K562 (cell line): ENCODE measurements around the gene VEGFC. TPM values are rescaled to one million over a fixed set of nuclear protein-coding genes. Genes with fewer than 3 reads are reported as not detected.

Experiments
- ATAC-seq: fragments of 200-7000 bp; cut with Tn5 transposase; 3 replicates; pipeline ENCODE4 v1.9.1; 2020; ENCODE audit warnings: moderate library complexity
- Bru-seq: library from RNA; stranded (reverse); fragments of 400-500 nt; gene quantifications from one replicate; lab custom pipeline; 2021; lab: Mats Ljungman, UMichigan
- BruChase-seq, 2 experiments: library from RNA; stranded (reverse); fragments of 400-500 nt; gene quantifications; one replicate each; lab custom pipeline; 2021; lab: Mats Ljungman, UMichigan
- BruUV-seq: library from RNA; stranded (reverse); fragments of 400-500 nt; replicated peaks from 2 replicates; lab custom pipeline; 2021; lab: Mats Ljungman, UMichigan
- CTCF ChIA-PET: fragments of 300-600 bp; formaldehyde crosslinking; extraction: SDS; loops from one replicate; lab custom pipeline; 2021; ENCODE audit warnings: low intra/inter-chr PET ratio; lab: Yijun Ruan, JAX
- POLR2A ChIA-PET: fragments of 300-600, 350-650 bp; sonication (Branson Sonifier 250); formaldehyde crosslinking; extraction: SDS; loops from one replicate; lab custom pipeline; 2021; ENCODE audit warnings: antibody characterized with exemption, inconsistent platforms; lab: Yijun Ruan, JAX
- DNase-seq, 4 experiments: peaks; one replicate each; pipeline versions ENCODE4 v3.0.0 to v3.0.0-alpha.2; 2011 to 2018; ENCODE audit warnings: low spot score in 3 of 4, mixed read lengths in 3 of 4; ENCODE audit errors: extremely low read depth in 1 of 4
- FAIRE-seq: peaks from 2 replicates; lab custom pipeline; 2011; peaks lifted over from hg19 to GRCh38; lab: Jason Lieb, UNC
- H2AFZ ChIP-seq: 2 replicates; pipeline ENCODE4 v1.6.0; 2011; ENCODE audit warnings: low read depth, low read length, control low read depth, inconsistent platforms
- H3K27ac ChIP-seq: fragments of 200-600 bp; 3 replicates; pipeline ENCODE4 v1.8.0; 2011; ENCODE audit warnings: low read depth, mild to moderate bottlenecking, control low read depth, inconsistent platforms, low read length, moderate library complexity, mixed read lengths; ENCODE audit errors: extremely low read depth
- H3K27me3 ChIP-seq, 2 experiments: fragments of 300-600 bp in 1 of 2; 2 replicates in 1 of 2; 3 replicates in 1 of 2; pipeline versions ENCODE4 v1.6.0 to v1.8.0; 2011; ENCODE audit warnings: inconsistent platforms in 2 of 2, low read length in 2 of 2, mild to moderate bottlenecking in 1 of 2, mixed read lengths in 1 of 2, moderate library complexity in 1 of 2; ENCODE audit not compliant: control insufficient read depth in 2 of 2, insufficient read depth in 2 of 2
- H3K36me3 ChIP-seq: fragments of 300-600 bp; 3 replicates; pipeline ENCODE4 v1.8.0; 2011; ENCODE audit warnings: mild to moderate bottlenecking, low read length, inconsistent platforms; ENCODE audit not compliant: control insufficient read depth, insufficient read depth
- H3K4me1 ChIP-seq, 2 experiments: fragments of 200-600 bp in 1 of 2; replicated peaks in 1 of 2; 2 replicates in 1 of 2; 3 replicates in 1 of 2; pipeline versions ENCODE4 v1.5.1 to v1.8.0; 2011; ENCODE audit warnings: inconsistent platforms in 2 of 2, low read length in 2 of 2, mild to moderate bottlenecking in 1 of 2, mixed read lengths in 1 of 2, moderate library complexity in 1 of 2; ENCODE audit not compliant: control insufficient read depth in 2 of 2, insufficient read depth in 2 of 2
- H3K4me2 ChIP-seq: 2 replicates; pipeline ENCODE4 v1.6.1; 2011; ENCODE audit warnings: low read length, control low read depth, inconsistent platforms, mixed read lengths; ENCODE audit not compliant: insufficient read depth
- H3K4me3 ChIP-seq: fragments of 200-600 bp; sonication (generic), shearing (Covaris generic); 2 replicates; pipeline ENCODE4 v1.5.1; 2016; ENCODE audit warnings: control low read depth, inconsistent platforms
- H3K79me2 ChIP-seq: fragments of 200-600 bp; 3 replicates; pipeline ENCODE4 v1.8.0; 2011; ENCODE audit warnings: low read length, inconsistent platforms; ENCODE audit not compliant: control insufficient read depth, insufficient read depth
- H3K9ac ChIP-seq, 2 experiments: 2 replicates each; pipeline versions ENCODE4 v1.6.0 to v1.6.1; 2011; ENCODE audit warnings: low read depth in 2 of 2, low read length in 2 of 2, control low read depth in 1 of 2, inconsistent platforms in 1 of 2, mild to moderate bottlenecking in 1 of 2, mixed read lengths in 1 of 2; ENCODE audit not compliant: insufficient read depth in 1 of 2
- H3K9me1 ChIP-seq: one replicate; pipeline ENCODE4 v1.6.0; 2011; ENCODE audit warnings: inconsistent platforms, mild to moderate bottlenecking, low read length, moderate library complexity; ENCODE audit not compliant: control insufficient read depth, insufficient read depth
- H3K9me3 ChIP-seq: replicated peaks from 2 replicates; pipeline ENCODE4 v1.5.1; 2011; ENCODE audit warnings: low read depth, low read length, inconsistent platforms; ENCODE audit not compliant: control insufficient read depth, insufficient read depth
- H4K20me1 ChIP-seq: replicated peaks from 2 replicates; pipeline ENCODE4 v1.6.1; 2011; ENCODE audit warnings: low read length, inconsistent platforms, mixed read lengths; ENCODE audit not compliant: control insufficient read depth, insufficient read depth
- CC2D1A ChIP-seq: fragments of 450-650 bp; IDR thresholded peaks from 2 replicates; pipeline ENCODE4 v1.6.1; 2017; ENCODE audit warnings: mild to moderate bottlenecking
- MGA ChIP-seq: fragments of 450-650 bp; IDR thresholded peaks from 2 replicates; pipeline ENCODE4 v1.6.1; 2016; ENCODE audit warnings: mild to moderate bottlenecking, moderate library complexity
- ZBTB33 ChIP-seq: sonication (generic); formaldehyde crosslinking; IDR thresholded peaks from 2 replicates; pipeline ENCODE4 v1.8.1; 2023; ENCODE audit warnings: mild to moderate bottlenecking, missing genetic modification reagents
- WGBS: fragments of 100-300 bp; shearing (Covaris generic); methylation state at CpG from one replicate; pipeline ENCODE4 v1.1.6; 2016; ENCODE audit warnings: low coverage, mixed read lengths; ENCODE audit not compliant: insufficient coverage; ENCODE audit errors: missing lambda C conversion rate; 5-methylcytosine and 5-hydroxymethylcytosine counted together
- in situ Hi-C: fragments of 300-500 bp; cut with MboI; formaldehyde crosslinking; loops from 4 replicates; pipeline ENCODE4 v1.15.0; 2018; ENCODE audit warnings: inconsistent platforms, mixed read lengths
- intact Hi-C: fragments of 100-400 bp; cut with micrococcal nuclease; formaldehyde crosslinking; loops from 2 replicates; pipeline ENCODE4 v1.14.2; 2022
- long read RNA-seq, 3 experiments: library from polyadenylated mRNA in 2 of 3; library from RNA in 1 of 3; unstranded in 2 of 3; stranded (forward) in 1 of 3; transcript quantifications; one replicate each; pipeline ENCODE4 v2.0.0, GENCODE V29; 2019 to 2022
- polyA minus RNA-seq, 3 experiments: library from RNA; depleted of rRNA, polyadenylated mRNA; stranded (reverse); fragments of >200 nt; gene quantifications; 2 replicates each; pipeline ENCODE4 v1.2.3, GENCODE V29; 2011
- polyA plus RNA-seq, 8 experiments: library from polyadenylated mRNA; depleted of rRNA in 4 of 8; stranded (reverse) in 5 of 8; unstranded in 3 of 8; fragments of >200 nt; fragmentation: Nextera tagmentation in 2 of 8; fragmentation: Illumina TruSeq in 1 of 8; extraction: Ambion mirVana in 2 of 8; extraction: Trizol in 1 of 8; gene quantifications; 2 replicates each; pipeline versions ENCODE4 v1.2.1 to v1.2.3, GENCODE V29; 2011 to 2014; ENCODE audit warnings: inconsistent platforms in 1 of 8, missing spikeins in 1 of 8
- total RNA-seq, 7 experiments: library from RNA; depleted of rRNA in 6 of 7; stranded (reverse); fragments of >200 nt in 6 of 7; fragmentation: Illumina TruSeq in 2 of 7; extraction: Trizol in 2 of 7; gene quantifications; 2 replicates each; pipeline versions ENCODE4 v1.2.1 to v1.2.3, GENCODE V29; 2011 to 2021; ENCODE audit warnings: low replicate concordance in 1 of 7

The VEGFC gene
- total RNA-seq (2011; cell fraction: chromatin; rRNA removed; ENCODE audit: low replicate concordance), result not detected in 2 replicates
- total RNA-seq (2011; cell fraction: nucleolus; rRNA removed), result not detected in 2 replicates
- not detected in 2 replicates for total RNA-seq (2011; cell fraction: nucleoplasm; rRNA removed)
- not detected in 2 replicates for total RNA-seq (2014; rRNA removed)
- total RNA-seq (2014; rRNA removed; fragmentation: Illumina TruSeq; extraction: Trizol), result not detected in 2 replicates
- total RNA-seq (2015; rRNA removed; fragmentation: Illumina TruSeq; extraction: Trizol), result not detected in 2 replicates
- not detected in 2 replicates for total RNA-seq (2021)
- not detected in 2 replicates for polyA plus RNA-seq (2011; rRNA removed)
- not detected in 2 replicates for polyA plus RNA-seq (2011; cell fraction: cytosol; rRNA removed)
- polyA plus RNA-seq (2011; cell fraction: nucleus; rRNA removed), result not detected in 2 replicates
- not detected in 2 replicates for polyA plus RNA-seq (2012)
- not detected in 2 replicates for polyA plus RNA-seq (2014; fragmentation: Illumina TruSeq; extraction: Trizol)
- polyA plus RNA-seq (2014; fragmentation: Nextera tagmentation; extraction: Ambion mirVana), result not detected
- not detected in 2 replicates for polyA plus RNA-seq (2014; rRNA removed)
- polyA minus RNA-seq (2011; rRNA and poly(A)+ RNA removed), result not detected in 2 replicates
- not detected in 2 replicates for polyA minus RNA-seq (2011; cell fraction: cytosol; rRNA and poly(A)+ RNA removed)
- not detected in 2 replicates for polyA minus RNA-seq (2011; cell fraction: nucleus; rRNA and poly(A)+ RNA removed)
- percentile 19 among the genes with signal in this experiment for Bru-seq, nascent RNA
- BruChase-seq, experiment 1, labeled RNA remaining after a 2-hour chase, result percentile 18 among the genes with signal in this experiment
- BruChase-seq, experiment 2, labeled RNA remaining after a 6-hour chase, result percentile 17 among the genes with signal in this experiment
- long read RNA-seq, experiment 1, result 0 reads
- long read RNA-seq, experiment 2, result 0 reads
- long read RNA-seq, experiment 3, result 0 reads

GRCh38 chr4:176792326-176793059 is at the start of gene VEGFC:
Gene VEGFC, minus strand, starts transcription at chr4:176792922. Its CDS starts 611 bp downstream, at chr4:176792311.
- Histone ChIP-seq H3K79me2 (no peaks in the 10 kb centered on the region), H3K9me1 (no peaks in the 10 kb centered on the region), H2AFZ (no peak within 1 kb of the TSS), H3K27ac (no peak within 1 kb of the TSS), H3K36me3 (no peaks in the 10 kb centered on the region), H3K4me1 (no peaks in the 10 kb centered on the region), H3K9ac (no peak within 1 kb of the TSS), H3K4me2 (no peak within 1 kb of the TSS), H4K20me1 (no peaks in the 10 kb centered on the region), H3K4me3 (no peak within 1 kb of the TSS), H3K9me3 (no peaks in the 10 kb centered on the region), H3K27me3 (no peaks in the 10 kb centered on the region)
- ChIA-PET POLR2A (no interaction called here), CTCF (no interaction called here)
- in situ Hi-C loops (no loop called here), intact Hi-C loops (no loop called here)
- DNase-seq, result peak in 1 of 4 experiments; percentile 3
- WGBS, result 7% methylated on average over 3 of the region's 91 CpGs
- no TSS peak for BruUV-seq
- FAIRE-seq, result no peak
- ATAC-seq, result peak; percentile 69; the same call in 2 of the 3 replicates
- TF ChIP-seq MGA (no peak), ZBTB33 (CRISPR knock-in tag) (no peak), CC2D1A (no peak)
